ENCODE measurements around the gene PIGM.
A peak's percentile ranks its signal among the peaks of the same experiment; 100 is the strongest.

PIGM gene

DNA sequence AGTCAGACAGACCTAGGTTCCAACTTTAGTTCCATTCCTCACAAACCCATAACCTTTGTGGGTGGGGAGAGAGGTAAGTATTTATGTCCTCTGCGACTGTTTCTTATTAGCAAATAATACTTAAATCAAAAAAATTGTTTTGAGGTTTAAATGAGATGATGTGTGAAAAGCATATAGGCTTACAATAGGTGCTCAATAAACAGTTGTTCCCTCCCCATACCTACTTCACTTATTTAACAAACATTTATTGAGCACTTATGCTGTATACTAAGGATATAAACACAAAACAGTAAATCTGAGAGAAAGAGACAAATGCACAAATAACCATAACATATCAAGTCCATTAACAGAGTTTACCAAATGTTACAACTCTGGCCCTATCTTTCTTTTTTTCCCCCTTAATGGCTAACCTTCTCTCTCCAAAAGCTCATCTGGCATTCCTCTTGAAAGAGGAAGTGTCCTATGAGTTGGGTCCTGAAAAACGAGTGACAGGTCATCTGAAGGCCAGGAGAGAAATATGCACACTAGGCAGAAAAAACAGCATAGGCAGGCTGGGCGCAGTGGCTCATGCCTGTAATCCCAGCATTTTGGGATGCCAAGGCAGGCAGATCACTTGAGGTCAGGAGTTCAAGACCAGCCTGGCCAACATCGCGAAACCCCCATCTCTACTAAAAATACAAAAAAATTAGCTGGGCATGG is 10.3 kb downstream of the PIGM start:
- DNase-seq, result no peak

DNA sequence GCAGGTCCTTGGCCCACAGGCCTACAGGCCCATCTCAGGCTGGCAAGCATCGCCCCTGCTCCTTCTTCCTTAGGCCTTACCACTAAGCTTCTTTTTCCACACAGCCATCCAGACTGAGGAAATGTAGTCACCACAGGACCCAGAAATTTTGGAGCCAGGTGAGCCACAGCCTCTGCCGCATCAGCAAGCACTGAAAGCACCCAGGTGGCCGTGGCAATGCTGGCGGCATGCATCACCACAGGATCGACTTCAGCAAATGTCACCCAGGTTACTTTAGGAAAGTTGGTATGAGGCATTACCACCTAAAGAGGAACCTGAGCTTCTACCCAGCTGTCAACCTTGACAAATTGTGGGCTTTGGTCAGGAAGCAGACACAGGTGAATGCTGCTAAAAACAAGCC is 11.6 kb downstream of the PIGM start:
- DNase-seq, result no peak

DNA sequence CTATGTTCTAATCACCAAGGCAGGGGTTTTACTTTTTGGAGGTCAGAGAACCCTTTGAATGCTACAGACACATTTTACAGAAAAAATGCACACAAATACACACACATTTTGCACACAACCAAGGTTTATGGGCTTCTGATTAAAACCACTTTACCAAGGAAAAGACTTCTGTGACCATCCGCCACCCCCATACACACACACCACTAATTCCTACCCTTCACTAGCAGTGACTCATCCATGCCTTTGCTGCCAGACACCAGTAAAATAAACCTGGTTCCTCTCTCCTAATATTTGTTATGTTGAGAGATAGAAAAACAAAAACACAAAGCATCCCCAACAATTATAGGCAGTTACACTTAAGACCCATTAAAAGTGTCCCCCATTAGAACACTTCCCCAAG is 12.9 kb downstream of the PIGM start:
- DNase-seq, result no peak

DNA sequence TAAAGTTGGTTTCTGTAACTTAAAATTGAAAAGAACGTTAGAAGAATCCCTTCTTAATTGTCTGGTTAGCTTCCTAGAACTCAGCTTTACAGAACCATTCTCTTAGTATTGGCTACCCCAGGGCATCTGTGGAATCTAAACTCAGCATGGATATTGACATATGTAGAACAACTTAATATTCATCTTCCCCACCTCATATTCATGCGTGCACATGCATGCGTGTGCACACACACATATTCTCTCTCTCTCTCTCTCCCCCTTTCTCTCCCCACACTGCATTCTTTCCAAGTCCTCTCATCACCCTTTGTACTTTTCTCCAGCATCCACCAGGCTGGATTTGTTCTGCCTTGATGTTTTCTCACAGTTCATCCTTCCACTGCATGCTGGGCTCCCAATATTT is 13.4 kb downstream of the PIGM start:
- no peak for DNase-seq

DNA sequence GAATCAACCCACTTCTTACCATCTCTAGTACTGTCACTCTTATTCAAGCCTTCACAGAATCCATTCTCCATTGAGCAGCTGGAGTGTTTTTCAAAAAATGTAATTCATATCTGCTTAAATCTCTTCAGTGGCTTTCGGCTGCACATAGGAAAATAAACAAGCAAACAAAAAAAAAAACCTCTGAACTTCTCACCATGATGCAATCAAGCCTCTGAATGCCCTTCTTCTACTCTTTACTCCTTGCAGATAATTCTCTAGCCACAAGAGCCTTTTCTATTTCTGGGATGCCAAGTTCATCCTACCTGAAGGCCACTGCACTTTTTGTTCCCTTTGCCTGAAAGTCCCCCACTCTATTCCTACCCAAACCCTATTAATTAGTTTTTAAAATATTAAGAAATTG is 14.2 kb downstream of the PIGM start:
- DNase-seq, result no peak

DNA sequence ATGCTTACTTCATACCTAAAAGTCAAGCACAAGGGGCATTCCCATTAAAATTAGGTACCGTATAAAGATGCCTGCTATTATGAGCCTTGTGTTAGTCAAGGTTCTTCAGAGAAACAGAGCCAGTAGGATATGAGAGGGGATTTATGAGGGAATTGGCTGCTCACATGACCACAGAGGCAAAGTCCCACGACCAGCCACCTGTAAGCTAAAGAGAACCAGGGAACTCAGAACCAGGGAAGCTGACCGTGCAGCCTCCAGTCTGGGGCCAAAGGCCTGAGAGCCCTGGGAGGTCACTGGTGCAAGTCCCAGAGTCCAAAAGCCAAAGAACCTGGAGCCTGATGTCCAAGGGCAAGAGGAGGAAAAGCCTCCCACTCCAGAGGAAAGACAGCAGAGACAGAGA is 20.0 kb downstream of the PIGM start:
- no peak for DNase-seq

DNA sequence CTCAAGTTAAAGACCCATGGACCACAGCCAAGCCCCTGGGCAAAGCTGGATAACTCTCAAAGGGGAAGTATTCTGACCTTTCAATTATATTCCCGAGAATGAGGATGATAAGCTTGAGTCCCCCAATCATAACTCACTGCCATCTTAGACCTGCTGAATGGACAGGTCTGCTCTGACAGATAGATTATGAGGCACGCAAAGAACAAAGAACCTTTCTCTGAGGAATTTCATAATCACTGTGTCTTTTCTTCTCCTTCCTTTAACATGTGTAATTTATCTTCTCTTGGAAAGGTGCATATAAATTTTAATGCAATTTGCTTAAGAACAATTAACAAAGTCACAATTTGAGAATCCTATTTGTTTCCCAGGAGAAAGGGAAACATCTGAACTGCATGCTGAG is 22.0 kb downstream of the PIGM start:
- DNase-seq, result no peak

DNA sequence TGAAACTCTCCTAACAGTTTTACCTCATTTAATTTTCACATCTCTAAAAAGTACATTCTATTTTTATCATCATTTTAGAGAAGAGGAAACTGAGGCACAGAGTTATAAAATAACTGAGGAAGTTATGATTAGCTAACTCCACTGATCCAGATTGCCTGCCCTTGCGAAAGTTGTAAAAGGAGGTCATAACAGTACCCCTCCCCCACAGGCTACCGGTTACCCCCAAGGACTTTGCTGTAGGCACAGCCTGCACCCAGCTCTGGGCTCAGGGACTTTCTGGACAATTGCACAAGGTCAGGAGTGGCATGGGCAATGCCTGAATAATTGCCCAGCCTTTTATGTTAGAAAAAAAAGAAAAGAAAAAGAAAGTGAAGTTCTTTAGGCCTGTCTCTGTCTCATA is 22.7 kb downstream of the PIGM start:
- no peak for DNase-seq

DNA sequence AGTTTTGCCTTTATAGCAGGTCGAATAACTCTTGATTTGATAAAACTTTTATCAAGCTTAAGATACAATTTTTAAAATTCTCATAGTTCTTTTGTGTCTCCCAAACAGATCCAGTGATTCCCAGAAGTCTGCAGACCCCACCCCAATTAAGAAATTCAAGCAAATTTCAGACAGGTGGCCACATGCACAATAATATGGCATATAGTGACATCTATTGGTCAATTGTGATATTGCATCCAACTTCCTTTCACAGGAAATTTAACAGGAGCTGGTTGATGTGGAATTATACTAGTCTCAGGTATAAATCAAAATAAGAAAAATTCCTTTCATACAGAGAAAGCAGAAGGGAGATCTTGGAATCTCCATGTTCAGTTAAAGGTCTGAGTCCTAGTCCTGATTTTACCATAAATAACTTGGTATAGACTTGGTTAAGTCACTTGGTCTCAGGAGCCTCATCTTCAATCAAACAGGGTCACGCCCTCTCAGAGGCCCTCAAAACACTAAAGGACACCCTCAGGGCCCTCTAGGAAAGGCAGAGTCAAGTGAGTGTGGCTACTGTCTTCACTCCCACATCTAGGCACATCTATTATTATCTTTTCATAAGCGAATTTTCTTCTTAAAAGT is 24.1 kb downstream of the PIGM start:
- DNase-seq, result peak; percentile 39

DNA sequence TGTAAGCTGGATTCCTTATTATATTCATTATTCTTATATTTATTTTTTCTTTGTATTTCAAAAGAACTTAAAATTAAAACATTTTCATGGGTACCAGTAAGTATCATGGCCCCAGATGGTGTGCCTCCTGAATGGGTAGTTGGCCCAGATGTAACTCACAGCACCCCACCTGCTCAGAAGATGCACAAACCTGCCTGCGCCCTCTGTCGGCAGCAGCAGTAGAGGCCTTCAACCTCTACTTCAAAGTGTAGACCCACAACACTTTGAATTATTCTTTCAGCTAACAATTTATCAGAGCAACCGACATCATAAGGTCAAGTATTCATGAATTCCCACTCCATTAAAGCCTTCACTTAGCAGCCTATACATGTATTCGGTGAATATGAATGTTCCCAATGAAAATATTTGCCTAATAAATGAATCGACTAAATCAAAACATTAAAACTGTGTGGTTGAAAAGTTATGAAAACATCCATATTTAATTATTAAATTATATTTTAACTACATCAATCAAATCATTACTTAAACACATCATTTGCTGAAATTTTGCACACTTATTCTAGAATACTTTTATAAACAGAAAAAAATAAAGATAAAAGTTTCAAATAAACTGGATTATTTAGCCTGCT is 25.4 kb downstream of the PIGM start:
- DNase-seq, result no peak

DNA sequence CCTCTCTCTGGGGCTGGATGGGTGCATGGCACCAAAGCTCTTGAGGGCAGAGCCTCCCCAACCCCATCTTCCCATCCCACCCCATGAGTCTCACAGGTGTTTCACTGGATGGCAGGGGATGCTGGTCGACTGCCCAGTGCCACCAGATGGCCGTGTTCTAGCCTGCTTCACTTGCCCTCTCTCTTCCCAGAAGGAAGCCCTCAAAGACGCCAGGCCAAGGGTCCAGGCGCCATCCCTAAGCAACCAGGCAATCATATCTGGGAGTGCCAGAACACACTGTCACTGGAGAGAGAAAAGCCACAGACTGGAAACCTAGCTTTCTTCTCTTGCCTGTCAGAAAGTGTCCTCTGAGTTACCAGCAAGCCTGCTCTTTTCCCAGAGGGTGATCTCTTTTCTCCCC is 26.7 kb downstream of the PIGM start:
- no peak for DNase-seq

DNA sequence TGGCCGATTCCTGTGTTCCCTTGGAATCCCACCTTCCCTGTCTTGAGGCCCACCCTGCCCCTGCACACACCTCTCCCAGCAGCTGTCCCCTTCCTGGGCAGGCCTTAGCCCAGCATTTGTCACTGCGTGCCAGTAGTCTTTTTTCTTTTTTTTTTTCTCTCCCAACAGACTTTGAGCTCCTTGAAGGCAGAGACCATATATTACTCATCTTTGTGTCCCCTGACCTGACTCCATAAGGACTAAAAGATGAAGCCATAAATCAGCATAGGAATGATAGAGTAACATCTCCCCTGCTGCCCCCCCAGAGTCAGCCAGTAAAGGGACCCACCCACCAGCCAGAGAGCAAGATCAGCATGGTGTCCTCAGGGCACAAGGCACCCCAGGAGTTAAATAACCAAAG is 27.4 kb downstream of the PIGM start:
- DNase-seq, result no peak

DNA sequence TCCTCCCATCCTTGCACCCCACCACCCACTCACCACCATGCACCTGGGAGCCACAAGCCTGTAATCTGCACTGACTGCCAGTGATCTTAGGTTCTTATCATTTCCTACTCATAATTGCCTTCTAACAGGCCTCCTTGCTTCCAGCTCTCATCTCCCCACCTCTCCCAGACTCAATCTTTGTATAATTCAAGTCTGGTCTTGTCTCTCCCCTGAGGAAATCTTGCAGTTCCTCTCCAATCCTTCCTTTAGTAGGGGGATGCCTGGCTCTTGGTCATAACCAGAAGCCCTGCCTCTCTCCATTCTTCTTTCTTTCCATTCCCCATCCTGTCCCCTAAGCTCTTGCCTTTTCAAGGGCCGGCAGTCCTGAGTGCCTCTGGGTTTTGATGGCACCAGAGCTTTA is 27.8 kb downstream of the PIGM start:
- DNase-seq, result no peak

DNA sequence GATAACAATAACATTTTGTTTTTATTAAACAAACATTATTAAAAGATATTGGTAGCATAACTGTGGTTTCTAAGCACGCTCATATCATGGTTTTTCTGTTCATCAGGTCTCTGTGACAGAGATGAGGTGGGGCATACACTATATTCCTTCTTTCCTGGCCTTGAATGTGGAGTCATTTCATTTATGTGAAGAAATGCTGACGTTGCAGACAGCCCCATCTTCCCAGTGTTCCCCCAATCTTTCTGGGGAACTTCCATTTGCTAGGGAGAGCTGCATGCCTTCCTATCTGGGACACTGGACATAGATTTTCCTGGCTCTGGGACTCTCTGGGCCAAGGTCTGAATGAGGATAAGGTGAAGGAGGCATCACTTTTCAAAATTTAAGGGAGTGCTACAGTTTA is 30.4 kb downstream of the PIGM start:
- no peak for DNase-seq

DNA sequence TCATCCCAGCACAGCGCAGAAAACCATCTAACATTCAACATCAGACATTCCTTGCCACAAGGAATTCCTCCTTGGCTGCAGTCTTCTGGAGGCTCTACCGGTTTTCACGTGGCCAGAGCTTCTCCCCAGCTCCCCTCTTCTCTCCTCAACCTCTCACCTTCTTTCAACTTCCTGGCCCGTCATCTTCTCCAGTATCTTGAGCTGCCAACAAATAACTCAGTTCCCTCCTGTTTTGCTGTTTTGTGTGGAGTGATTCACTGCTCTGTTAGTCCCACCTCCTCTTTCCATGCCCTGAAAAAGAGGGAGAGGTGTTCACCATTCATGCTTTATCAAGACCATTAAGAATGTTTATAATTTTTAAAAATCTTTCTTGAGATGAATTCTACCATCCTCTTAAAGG is 32.6 kb downstream of the PIGM start:
- DNase-seq, result no peak

DNA sequence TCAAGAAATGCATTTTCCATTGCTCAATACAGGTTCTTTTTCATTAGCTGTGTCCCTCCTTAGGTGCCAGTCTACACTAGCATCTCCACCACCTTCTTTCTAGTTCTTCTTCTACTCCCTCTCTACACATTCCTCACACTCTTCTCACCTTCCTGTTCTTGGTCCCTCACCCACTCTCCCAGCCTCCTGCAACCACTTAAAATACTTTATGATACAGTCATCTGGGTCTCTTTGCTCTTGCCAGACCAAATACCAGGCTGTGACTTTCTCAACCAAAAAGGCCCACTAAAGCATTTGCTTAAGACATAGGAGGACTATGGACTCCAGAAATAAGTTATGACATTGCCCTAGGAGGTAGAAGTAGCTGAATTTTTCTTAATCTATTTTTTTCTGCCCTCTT is 35.1 kb downstream of the PIGM start:
- no peak for DNase-seq

DNA sequence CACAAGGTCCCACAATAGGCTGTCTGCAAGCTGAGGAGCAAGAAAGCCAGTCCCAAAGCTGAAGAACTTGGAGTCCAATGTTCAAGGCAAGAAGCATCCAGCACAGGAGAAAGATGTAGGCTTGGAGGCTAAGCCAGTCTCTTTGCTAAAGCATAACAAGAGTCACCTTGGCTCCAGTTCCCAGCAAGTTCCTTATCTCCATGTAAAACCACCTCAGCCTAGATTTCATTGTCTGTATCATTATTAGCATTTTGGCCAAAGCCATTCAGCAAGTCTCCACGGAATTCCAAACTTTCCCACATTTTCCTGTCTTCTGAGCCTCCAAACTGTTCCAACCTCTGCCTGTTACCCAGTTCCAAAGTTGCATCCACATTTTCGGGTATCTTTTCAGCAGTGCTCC is 36.9 kb downstream of the PIGM start:
- no peak for DNase-seq

DNA sequence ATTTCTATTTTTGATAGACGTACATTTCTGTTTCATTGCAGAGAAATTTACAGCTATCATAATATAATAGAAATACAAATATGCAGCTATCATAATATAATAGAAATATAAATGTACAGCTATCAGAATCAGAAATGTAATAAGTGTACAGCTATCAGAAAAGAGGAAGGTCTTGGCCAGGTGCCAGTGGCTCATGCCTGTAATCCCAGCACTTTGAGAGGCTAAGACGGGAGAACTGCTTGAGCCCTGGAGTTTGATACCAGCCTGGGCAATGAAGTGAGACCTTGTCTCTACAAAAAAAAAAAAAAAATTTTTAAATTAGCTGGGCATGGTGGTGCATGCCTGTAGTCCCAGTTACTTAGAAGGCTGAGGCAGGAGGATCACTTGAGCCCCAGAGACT is 37.9 kb downstream of the PIGM start:
- DNase-seq, result no peak

DNA sequence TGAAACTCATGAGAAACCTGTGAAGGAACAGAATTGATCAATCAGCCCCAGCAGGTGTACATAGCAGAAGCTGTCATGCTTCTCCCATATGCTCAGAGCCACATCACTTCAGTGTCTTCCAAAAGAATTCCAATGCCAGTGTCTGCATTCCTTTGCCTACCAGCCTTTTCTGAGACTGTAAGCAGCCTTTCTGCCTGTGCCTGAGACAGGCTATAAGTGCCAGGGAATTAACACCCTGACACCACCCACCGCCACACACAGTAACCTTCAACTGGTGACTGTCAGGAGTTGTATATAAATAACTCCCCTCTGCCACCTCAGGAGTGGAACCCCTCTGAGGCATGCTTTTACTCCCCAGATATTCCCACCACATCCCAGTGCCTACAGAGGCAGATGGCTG is 39.6 kb downstream of the PIGM start:
- DNase-seq, result no peak

DNA sequence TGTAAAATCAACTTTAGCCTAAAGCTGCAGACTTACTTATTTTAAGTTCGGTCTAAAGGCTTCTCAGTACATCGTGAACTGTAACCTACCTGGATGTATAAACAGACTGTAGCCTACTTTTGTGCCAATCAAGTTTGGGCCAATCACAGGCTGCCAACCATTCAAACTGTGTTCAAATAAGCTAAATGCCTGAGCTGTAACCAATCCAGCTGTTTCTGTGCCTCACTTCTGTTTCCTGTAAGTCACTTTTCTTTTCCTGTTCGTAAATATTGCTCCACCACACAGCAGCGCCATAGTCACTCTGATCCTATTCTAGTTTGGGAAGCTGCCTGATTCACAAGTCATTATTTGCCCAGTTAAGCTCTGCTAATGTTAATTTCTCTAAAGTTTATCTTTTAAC is 40.3 kb downstream of the PIGM start:
- no peak for DNase-seq

DNA sequence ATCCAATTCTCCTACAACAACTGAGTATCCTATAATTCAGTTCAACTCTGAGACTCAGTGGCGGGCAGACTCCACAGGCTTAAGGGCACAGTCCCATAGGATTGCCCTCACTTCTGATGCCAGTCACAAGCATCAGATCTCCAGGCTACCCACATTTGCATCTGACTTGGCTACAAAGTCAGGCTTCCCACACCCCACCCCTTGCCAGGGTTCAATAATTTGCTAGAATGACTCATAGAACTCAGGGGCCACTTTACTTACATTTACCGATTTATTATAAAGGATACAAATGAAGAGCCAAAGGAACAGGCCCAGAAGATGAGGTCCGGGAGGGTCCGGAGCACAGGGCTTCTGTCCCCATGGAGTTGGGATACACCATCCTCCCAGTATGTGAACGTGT is 41.8 kb downstream of the PIGM start:
- DNase-seq, result no peak

DNA sequence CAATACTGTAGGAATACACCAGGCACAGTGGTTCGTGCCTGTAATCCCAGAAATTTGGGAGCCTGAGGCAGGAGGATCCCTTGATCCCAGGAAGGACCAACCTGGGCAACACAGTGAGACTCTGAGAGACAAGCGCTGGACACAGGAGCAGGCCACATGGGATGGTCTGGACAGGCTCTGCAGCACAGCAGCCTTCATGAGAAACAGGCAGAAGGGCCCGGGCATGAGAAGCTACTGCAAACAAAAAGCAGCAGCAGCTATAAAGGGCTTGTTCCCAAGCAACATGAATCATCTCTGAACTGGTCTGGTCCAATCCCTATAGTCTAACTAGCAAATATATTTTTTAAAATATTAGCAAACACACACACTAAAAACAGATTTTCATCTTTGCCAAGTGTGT is 42.2 kb downstream of the PIGM start:
- no peak for DNase-seq

DNA sequence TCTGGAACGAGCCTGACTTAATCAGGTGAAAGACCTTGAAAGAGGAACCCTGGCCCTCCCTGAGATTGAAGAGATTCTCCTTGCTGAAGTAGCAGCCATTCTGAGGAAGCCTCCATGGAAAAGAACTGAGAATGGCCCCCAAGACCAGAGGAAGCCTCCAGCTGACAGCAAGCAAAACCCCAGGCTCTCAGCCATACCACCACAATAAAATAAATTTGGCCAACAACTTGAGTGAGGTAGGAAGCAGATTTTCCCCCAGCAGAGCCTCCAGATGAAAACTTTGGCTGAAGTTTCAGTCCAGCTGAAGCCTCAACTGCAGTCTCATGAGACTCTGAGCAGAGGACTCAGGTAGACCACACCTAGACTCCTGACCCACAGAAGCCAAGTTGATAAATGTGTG is 43.8 kb downstream of the PIGM start:
- no peak for DNase-seq

DNA sequence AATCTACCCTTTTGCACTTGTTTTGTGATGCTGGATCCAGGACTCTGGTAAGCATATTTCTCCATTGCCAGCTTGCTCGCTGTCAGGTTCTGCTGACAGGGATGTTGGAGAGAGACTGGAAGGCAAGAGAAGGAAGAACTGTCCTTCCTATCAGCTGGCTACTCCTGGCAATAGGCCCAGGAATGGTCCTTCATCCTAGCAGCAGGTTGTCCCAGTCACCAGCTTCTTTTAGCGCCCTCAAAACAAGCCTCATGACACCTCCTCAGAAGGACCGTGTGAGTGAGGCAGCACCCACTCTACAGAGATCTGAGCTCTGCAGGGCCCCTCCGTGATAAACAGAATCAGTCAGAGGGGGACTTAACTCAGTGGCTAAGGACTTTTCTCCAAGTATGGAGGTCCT is 44.6 kb downstream of the PIGM start:
- DNase-seq, result no peak

DNA sequence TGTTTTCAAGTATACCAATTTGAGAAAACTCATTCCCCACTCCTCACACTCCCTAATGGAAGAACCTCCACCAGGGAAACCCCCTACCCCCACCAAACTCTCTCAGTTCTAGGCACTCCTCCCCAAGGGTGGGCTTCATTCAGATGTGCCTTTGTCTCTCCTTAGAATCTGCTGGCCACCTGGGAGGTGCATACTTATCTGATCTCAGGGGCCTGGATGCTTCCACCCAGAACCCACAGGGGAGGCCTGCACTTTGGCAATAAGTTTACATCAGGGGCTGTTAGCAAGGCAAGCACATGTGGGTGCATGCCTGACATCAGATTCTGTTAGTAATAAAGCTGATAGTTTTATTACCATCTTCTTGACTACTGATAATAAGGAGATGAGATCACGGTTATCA is 45.3 kb downstream of the PIGM start:
- DNase-seq, result no peak

Measured in NCI-H748 treated with DMSO at 0.1 percent for 48 hours (cell line).